ENCODE measurements around the gene GPC3.

The GPC3 gene

DNA sequence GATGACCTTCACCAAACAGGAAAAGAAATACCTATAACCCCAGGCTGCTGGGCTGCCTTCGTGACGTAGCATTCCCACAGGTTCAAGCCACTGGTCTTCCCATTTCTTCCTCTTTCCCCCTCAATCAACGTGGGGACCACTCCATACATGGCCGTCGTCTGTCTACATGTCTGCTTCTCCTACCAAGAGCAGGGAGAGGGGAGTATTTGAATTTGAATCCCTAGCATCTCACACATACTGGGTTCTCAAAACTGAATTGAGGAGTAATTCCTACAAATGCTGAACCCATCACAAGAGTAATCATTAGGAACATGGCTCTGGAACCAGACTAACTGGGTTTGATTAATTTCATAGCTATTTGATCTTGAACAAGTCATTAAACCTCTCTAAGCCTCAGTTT, 17.3 kb downstream of the GPC3 start:
- no peak for DNase-seq (ENCODE audit: low spot score)

DNA sequence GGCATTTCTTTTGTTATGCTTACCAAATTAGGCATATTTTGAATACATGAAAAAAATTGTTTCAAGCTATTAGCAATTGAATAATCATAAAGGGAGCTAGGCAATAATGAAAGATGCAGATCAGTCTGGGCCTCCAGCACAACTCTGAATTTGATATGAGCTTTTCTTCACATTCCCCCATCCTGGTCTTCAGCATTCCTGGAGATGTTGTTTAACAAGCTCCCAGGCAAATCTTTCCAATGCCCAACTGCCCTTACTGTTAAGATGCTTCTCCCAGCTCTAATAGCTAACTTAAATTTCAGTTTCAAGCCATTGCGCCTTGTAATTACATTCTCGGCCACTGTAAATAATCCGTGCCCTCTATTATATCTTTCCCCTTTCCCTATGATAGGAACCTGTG, 19.2 kb downstream of the GPC3 start:
- DNase-seq (ENCODE audit: low spot score), result no peak

DNA sequence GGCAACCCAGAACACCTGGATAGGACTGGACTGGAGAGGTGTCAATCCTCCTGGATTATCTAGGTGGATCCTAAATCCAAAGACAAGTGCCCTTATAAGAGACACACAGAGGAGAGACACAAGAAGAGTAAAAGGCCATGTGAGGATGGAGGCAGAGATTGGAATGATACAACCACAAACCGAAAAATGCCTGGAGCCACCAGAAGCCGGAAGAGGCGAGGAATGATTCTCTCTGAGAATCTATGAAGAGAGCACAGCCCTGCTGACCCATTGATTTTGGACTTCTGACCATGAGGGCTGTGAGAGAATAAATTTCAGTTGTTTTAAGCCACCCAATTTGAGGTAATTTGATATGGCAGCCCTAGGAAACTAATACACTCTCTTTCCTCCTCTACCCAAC, 20.1 kb downstream of the GPC3 start:
- DNase-seq (ENCODE audit: low spot score), result no peak

DNA sequence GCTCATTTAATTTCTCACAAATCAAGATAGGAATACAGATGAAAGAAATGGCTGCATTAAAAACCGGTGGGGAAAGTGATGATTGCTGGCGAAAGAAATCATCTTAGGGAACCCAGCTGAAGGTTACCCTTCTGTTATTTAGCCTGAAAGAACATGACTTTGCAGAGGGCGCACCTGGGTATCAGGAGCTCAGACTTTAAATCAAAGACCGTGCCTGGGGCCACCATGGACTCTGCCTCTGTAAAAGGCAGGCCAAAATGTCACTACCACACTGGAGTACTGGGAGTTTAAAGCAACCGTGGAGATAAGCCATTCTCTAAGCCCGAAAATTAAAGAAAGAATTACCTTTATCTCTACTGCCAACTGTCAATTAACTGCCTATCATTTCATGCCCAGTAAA, 24.3 kb downstream of the GPC3 start:
- no peak for DNase-seq (ENCODE audit: low spot score)

DNA sequence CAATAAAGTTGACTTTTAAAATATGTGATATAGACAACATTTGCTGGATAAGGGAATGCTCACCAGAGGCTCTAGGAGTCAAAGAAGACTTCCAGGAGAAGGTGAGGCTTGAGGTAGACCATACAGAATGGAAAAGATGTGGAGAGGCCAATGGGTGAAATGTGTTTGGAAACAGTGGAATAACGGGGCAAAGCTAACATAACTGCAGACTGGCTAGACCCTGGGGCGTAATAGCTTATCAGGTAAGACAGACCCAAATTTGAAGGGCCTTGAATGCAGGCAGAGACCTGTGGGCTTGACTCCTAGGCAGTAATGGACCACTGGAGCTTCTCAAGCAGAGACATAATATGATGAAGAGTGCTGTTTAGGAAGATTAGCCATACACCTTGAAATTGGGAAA, 25.4 kb downstream of the GPC3 start:
- DNase-seq (ENCODE audit: low spot score), result no peak

DNA sequence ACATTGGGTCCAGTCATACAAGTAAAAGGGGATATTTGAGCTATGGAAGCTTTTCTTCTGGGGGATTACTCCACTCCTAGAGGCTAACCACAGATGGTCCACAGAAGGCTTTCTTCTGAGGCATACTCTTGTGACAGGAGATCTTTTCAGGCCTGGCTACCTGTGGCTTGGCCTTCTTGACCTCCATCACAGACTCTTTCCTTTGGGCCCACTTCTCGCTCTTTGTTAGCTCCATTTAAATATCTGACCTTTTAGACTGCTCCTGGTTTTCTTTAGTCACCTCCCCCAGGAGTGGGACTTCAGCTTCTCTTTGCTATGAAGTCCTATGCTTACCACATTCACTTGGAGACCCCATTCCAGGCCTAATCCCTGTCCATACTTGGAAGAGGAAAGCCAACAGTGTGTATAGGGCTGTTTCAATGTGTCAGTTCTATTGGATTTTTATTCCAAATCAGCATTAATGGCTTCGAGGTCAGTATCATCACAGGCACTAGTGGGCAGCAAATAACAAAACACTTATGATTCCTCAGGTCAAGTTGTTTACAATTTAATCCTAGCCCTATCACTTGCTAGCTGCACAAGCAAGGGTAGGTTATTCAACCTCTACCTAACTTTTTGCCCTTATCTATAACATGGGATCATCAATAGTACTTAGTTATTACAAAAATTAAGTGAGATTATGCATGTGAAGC, 26.3 kb downstream of the GPC3 start:
- no peak for DNase-seq (ENCODE audit: low spot score)

DNA sequence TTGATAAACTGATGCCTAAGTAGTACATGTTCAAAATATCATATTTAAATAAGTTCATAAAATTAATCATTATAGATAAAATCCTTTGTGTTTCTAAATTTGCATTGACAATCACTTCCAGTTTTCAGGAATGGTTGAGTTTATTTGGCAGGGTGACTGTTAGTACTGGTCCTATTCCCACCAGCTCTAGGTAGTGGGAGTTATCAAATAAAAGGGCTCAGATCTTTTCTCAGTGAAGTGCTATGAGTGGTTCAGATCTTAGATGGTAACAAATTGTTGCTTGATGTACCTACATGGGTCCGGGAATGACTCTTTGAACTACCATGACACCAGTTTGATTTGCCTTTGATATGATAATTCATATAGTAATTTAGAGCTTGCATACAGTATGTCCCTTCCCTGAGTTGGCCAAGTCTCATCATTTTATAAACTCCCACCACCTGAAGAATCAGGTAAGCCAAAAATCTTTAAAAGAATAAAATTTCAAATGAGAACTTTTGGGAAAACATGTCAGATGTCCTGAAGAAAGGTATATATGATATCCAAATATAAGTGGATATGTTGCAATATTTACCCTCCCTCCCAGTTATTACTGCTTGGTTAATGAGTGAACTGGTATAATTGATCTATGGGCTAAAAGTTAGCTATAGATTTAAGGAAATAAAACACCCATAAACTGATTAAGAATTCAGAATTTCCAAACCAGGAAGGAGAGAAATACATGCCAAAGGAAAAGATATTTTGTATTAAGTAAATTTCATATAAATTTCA, 28.6 kb downstream of the GPC3 start:
- no peak for DNase-seq (ENCODE audit: low spot score)

DNA sequence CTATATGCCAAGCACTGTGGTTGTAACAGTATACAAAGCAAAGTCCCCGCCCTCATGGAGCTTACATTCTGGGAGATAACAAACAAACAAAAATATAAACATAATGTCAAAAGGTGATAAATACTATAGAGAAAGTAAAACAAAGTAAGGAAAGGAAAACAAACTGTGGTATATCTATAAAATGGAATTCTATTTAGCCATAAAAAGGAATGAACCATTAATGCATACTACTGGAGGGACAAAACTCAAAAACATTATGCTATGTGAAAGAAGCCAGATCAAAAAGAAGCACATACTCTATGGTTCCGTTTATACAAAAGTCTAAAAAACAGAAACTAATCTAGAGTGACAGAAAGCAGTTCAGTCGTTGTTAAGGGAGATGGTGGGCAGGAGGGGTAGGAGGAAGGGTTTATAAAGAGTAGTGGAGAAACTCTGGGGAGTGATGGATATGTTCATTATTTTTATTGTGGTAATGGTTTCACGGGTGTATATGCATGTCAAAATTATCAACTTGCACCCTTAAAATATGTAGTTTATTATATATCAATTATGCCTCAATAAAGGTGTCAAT, 31.5 kb downstream of the GPC3 start:
- DNase-seq (ENCODE audit: low spot score), result no peak

DNA sequence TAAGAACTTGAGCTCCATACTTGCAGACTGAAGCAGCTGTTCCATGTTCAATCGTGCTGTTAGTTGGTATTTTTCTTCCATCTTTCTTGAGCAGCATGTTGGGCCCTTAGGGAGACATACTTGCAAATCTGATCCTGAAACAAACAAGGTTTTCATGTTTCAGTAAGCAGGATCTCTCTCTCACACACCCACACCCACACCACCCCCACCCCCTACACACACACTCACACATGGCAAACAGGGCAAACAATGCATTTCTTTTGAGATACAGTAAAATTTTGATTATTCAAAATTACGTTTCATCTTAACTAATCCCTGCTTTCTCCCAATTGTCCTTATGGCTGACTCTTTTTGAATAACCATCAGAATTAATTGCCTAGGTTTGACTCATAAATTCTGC, 32.3 kb downstream of the GPC3 start:
- DNase-seq (ENCODE audit: low spot score), result no peak

DNA sequence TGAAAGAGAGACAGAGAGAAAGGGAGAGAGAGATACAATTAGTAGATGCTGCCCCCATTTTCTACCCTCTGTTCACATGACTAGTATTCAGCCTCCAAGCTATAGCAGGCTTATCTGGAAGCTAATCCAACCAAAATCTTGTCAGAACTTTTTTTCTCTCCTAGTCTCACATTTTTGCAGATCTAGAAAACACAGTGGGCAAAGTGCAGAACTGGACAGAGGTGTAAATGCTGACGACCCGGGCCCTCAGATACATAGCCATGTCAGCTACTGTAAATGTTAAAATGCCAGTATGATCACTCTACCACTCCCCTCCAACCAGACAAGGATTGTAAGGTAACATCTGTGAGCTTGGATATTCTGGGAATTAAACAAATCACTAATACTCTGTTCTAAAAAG, 34.3 kb downstream of the GPC3 start:
- DNase-seq (ENCODE audit: low spot score), result no peak

DNA sequence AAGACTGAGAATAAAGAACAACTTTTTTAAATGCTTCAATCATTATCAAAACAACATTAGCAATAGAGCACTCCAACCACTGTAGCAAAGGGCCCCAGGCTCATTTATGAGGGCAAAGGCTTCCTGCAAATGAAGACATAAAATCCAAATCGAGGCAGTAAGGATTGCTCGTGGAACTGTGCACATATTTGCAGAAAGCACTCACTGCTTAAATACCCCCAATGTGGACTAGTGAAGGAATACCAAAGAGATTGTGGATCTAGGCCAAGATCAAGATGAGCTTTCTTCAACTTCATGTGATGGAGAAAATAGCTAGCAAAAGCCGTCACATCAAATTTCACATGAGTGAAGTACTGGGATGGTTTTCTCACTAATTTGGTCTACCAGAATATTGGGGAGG, 35.2 kb downstream of the GPC3 start:
- no peak for DNase-seq (ENCODE audit: low spot score)

DNA sequence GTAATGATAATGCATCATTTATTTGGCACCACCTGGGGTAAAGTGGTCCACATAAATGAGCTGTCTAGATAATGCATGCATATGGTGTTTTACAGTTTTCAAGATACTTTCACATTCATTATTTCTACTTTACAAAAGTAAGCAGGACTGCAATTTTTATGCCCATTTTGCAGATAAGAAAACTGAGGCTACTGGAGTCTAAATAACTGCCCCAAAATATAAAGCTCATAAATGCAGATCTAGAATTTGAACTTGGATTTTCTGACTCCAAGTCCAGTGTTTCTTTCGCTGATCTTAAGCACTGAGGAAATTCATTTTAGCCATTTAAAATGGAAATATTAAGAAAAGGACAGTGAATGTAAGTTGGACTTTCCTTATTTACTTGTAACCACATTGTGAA, 36.5 kb downstream of the GPC3 start:
- no peak for DNase-seq (ENCODE audit: low spot score)

DNA sequence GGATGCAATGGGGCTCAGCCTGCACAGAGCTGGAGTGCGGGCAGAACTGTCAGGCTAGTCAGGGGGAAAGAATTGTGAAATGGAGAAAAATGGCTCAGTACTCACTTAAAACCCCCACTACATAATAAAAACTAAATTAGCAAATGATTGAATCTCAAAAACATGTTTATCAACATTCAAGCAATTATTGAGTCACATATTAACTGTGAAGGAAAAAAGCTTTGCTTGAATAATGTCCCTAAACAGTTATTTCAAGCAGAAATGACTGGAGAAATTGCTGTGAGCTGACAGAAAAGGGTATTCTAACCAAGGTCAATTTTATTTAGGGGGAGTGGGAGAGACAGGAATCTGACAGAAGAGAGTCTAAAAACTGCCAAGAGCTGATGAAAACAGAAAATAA, 37.4 kb downstream of the GPC3 start:
- DNase-seq (ENCODE audit: low spot score), result no peak

DNA sequence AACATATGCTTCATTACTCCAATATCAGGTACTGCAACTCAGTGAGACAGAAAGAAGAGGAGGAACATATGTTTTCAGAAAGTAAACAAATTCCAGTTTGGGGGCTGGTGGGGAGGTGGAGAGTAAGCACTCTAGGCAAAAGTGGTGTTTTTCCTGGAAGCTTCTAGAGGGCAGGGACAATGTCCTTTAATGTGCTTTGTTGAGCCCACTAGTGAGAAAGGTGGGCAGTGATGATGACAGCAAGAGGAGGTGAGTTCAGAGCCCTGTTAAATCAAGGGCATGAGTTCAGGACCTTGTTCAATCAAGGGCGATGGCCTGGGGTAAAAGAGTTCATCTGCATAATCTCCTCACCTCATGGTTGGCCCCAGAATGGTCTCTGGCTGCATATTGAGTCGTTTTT, 38.4 kb downstream of the GPC3 start:
- no peak for DNase-seq (ENCODE audit: low spot score)

DNA sequence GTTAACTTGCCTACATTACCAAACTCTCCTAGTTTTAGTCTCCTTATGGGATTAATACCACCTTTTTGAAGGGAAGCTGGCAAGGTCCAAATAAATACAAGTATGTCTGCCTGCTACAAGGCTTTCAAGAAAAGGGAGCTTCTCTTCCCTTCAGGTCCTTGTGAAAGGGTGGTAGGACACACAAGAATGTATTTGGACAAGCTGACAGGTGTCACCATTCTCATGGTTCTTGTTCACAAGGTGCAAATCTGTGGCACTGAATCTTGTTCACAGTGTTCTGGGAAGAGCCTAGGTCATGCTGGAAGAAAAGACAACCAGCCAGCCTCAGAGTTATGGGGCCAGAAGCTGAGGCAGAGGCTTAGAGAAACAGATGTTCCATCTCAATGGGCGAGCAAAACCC, 41.9 kb downstream of the GPC3 start:
- DNase-seq (ENCODE audit: low spot score), result no peak

DNA sequence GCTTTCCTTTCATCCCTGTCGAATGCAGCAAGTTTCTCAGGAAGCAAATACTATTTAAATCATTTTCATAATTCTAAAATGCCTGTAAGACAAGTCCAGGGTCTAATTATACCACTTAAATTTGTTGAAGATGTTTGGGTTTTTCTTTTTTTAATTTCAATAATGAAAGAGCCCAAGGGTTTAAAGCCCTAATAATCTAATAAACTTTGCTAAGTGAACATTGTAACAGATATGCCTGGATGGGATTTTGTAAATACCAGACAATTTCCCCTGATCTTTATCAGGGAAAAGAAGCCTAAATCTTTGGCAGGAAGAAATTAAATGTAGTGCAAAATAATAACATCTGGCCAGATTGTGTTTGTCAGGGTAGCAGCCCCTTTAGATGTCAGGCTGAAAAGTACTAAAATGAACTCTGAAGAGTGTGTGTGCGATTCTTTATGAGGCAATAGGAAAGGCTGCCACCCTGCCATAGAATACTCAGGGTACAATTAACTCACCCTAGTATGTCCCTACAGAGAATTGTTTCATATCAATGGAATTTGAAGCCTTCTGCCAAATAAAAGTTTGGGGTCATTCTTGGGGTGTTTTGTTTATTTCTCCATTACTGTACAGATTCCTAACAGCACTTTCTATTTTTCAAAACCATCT, 45.6 kb downstream of the GPC3 start:
- no peak for DNase-seq (ENCODE audit: low spot score)

DNA sequence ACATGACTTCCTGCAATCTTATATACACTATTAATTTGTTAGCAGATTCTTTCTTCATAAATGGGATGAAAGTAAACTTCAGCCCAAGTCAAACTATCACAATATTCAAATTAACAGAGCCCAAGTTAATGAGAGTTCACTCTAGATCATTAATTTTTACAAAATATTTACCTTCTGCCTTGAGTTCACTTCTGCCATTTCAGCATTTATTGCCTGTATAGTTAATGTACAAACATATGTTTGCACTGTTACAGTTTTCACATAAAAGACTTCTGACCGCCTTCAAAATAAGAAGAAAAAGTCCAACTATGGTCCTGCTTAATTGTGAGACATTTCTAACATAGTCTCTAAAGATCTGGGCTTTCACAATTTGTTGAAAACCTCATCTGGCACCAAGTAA, 46.9 kb downstream of the GPC3 start:
- DNase-seq (ENCODE audit: low spot score), result no peak

DNA sequence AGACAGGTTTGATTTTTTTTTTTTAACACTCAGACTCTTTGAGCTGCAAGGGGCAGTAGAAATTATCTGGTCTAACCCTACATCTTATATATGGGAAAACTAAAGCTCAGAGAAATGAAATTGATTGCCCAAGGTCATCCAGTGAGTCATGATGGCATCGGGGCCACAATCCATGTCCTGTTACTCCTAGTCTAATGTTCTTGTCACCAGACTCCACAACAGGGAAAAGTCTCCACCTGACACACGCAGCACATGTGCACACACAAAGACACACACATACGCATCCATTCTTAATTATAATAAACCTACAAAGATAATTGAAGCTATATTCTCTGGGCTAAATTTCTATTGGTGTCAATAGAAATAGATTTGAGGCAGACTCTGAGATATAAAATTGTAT, 48.4 kb downstream of the GPC3 start:
- DNase-seq (ENCODE audit: low spot score), result no peak

DNA sequence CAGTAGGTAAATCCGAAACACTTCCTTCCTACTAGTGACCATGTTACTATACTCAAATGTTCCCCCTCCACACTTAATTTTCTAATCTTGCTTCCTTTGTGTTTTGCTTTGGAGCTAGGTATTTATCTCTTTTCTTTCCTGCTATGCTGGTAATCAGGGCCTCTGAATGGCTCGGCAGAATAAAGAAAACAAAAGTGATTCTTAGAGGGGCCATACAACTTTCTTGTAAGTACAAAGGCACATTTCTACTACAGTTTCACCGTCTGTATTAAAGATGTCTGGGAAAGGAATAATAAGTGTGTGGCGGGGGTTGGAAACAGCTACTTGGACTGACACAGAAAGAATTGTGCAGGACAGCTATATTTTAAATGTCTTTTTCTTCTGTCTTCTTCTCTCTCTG, 50.3 kb downstream of the GPC3 start:
- no peak for DNase-seq (ENCODE audit: low spot score)

DNA sequence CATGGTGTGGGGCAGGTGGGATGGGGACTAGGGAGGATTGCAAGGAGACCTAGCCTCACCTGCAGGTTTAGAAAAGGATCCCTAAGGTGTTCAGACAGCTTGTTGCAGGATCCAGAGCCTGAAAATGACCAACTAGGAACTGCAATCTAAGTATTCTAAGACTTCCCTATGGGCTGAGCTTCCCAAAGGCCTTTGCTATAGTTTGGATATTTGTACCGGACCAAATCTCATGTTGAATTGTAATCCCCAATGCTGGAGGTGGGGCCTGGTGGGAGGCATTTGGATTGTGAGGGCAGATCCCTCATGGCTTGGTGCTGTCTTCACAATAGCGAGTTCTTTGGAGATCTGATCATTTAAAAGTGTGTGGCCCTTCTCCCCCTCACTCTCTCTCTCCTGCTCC, 52.1 kb downstream of the GPC3 start:
- DNase-seq (ENCODE audit: low spot score), result no peak

DNA sequence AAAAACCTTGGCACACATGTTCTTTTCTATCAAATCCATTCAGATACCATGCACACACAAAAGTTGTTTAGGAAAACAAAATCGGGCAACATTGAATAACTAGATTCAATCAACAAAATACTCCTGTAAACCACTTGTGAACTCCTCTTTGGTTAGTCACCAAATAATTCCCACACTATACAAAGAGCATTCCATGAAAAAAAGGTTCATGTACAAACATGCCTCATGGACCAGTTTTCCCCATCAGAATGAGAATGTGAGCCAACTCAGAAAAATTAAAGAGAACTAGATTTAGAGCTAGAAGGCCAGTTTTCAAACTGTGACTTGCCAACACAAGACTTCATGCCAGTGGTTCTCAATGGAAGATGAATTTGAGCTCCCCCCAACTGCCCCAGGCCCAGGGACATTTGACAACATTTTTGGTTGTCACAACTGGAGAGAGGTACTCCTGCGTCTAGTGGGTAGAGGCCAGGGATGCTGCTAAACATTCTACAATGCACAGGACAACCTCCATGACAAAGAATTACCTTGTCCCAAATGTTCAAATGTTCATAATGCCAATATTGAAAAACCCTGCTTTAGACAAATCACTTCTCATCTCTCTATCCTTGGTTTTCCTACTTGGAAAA, 55.4 kb downstream of the GPC3 start:
- no peak for DNase-seq (ENCODE audit: low spot score)

DNA sequence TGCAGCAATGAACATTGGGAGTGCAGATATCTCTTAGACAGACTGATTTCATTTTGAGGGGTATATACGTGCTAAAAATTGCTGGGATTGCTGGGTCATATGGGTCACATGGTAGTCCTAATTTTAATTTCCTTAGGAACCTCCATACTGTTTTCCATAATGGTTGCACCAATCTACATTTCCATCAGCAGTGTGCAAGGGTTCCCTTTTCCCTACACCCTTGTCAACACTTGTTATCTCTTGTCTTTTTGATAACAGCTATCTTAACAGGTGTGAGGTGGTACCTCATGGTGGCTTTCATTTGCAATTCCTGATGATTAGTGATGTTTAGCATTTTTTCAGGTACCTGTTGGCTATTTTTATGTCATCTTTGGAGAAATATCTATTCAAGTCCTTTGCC, 57.0 kb downstream of the GPC3 start:
- no peak for DNase-seq (ENCODE audit: low spot score)

DNA sequence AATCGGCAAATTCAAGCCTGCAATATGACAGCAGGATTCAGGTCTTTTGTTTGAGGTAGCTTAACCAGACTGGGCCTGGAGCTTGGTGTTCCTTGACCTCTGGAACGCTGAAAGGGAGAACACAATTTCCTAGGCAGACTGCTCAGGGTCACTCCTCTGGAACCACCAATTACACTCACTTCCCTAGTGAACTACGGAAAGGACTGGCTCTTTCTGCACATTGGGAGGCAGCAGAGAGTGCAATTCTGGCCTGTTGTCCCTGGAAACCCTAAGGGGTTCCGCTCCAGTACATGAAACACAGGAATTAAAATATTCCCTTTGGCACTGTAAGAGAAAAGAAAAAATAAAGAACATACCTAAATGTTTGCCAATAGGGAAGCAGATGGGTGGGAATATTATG, 58.6 kb downstream of the GPC3 start:
- no peak for DNase-seq (ENCODE audit: low spot score)
